GM12878 (cell line): ENCODE measurements around the gene IL5. TPM values are rescaled to one million over a fixed set of nuclear protein-coding genes. Genes with fewer than 3 reads are reported as not detected.
A peak's percentile ranks its signal among the peaks of the same experiment; 100 is the strongest.

Source experiments
- ATAC-seq: fragments of 200-7000 bp; cut with Tn5 transposase; 3 replicates; pipeline ENCODE4 v1.9.1; 2020; ENCODE audit warnings: mild to moderate bottlenecking, moderate library complexity
- BruUV-seq: library from RNA; stranded (reverse); fragments of 400-500 nt; replicated peaks from 2 replicates; lab custom pipeline; 2021; lab: Mats Ljungman, UMichigan
- CTCF ChIA-PET: fragments of 300-600 bp; sonication (Branson Sonifier 250); formaldehyde crosslinking; extraction: SDS; loops from one replicate; lab custom pipeline; 2021; ENCODE audit warnings: inconsistent platforms; lab: Yijun Ruan, JAX
- POLR2A ChIA-PET: fragments of 350-600 bp; formaldehyde crosslinking; extraction: SDS; loops from one replicate; lab custom pipeline; 2021; ENCODE audit warnings: inconsistent platforms; lab: Charles Lee
- RAD21 ChIA-PET: fragments of 300-600 bp; sonication (Branson Sonifier 250); formaldehyde crosslinking; loops from one replicate; lab custom pipeline; 2023; ENCODE audit warnings: antibody characterized with exemption; ENCODE audit not compliant: unreplicated experiment; lab: Charles Lee
- SMC1A ChIA-PET: fragments of 300-600 bp; sonication (Branson Sonifier 250); formaldehyde crosslinking; loops from one replicate; lab custom pipeline; 2023; ENCODE audit not compliant: unreplicated experiment, uncharacterized antibody; lab: Charles Lee
- DNase-seq: peaks from one replicate; pipeline ENCODE4 v3.0.0-alpha.2; 2011; ENCODE audit warnings: low read depth, low spot score
- FAIRE-seq: peaks from 3 replicates; lab custom pipeline; 2011; peaks lifted over from hg19 to GRCh38; lab: Jason Lieb, UNC
- H2AFZ ChIP-seq: 2 replicates; pipeline ENCODE4 v1.6.0; 2011; ENCODE audit warnings: low read depth, low read length, control low read depth; ENCODE audit not compliant: control insufficient read depth
- H3K27ac ChIP-seq: 2 replicates; pipeline ENCODE4 v1.5.1; 2011; ENCODE audit warnings: control low read depth; ENCODE audit not compliant: control insufficient read depth, insufficient read depth
- H3K27me3 ChIP-seq, 2 experiments: replicated peaks in 1 of 2; 2 replicates each; pipeline versions ENCODE4 v1.6.0 to v1.6.1; 2011; ENCODE audit warnings: low read length in 1 of 2; ENCODE audit not compliant: control insufficient read depth in 2 of 2, insufficient read depth in 2 of 2
- H3K36me3 ChIP-seq, 2 experiments: 2 replicates each; pipeline ENCODE4 v1.5.1; 2011; ENCODE audit warnings: low read length in 1 of 2; ENCODE audit not compliant: control insufficient read depth in 2 of 2, insufficient read depth in 2 of 2
- H3K4me1 ChIP-seq: 2 replicates; pipeline ENCODE4 v1.6.1; 2011; ENCODE audit warnings: mild to moderate bottlenecking, low read length, moderate library complexity, mixed read lengths; ENCODE audit not compliant: control insufficient read depth, insufficient read depth
- H3K4me2 ChIP-seq: 2 replicates; pipeline ENCODE4 v1.6.0; 2011; ENCODE audit warnings: control low read depth; ENCODE audit not compliant: control insufficient read depth, insufficient read depth
- H3K4me3 ChIP-seq: fragments of 200-600 bp; sonication (generic); 2 replicates; pipeline ENCODE4 v1.5.1; 2016
- H3K79me2 ChIP-seq: 2 replicates; pipeline ENCODE4 v1.6.0; 2011; ENCODE audit warnings: low read length; ENCODE audit not compliant: control insufficient read depth, insufficient read depth
- H3K9ac ChIP-seq: 2 replicates; pipeline ENCODE4 v1.8.0; 2011; ENCODE audit warnings: low read length, control low read depth, mixed read lengths; ENCODE audit not compliant: control insufficient read depth, insufficient read depth
- H3K9me3 ChIP-seq: replicated peaks from 3 replicates; pipeline ENCODE4 v1.5.1; 2011; ENCODE audit warnings: mild to moderate bottlenecking, low read length; ENCODE audit not compliant: control insufficient read depth, insufficient read depth
- H4K20me1 ChIP-seq: 2 replicates; pipeline ENCODE4 v1.6.0; 2011; ENCODE audit not compliant: control insufficient read depth, insufficient read depth
- BCLAF1 ChIP-seq: fragments of 450-650 bp; IDR thresholded peaks from 2 replicates; pipeline ENCODE4 v1.6.1; 2017; ENCODE audit warnings: antibody characterized with exemption, mild to moderate bottlenecking, moderate library complexity
- CTCF ChIP-seq, 3 experiments: IDR thresholded peaks in 2 of 3; conservative IDR thresholded peaks in 1 of 3; 2 replicates each; pipeline ENCODE4 v1.5.1; 2011; ENCODE audit warnings: low read depth in 3 of 3, low read length in 3 of 3, mild to moderate bottlenecking in 3 of 3, control low read depth in 2 of 3, moderate library complexity in 2 of 3, inconsistent platforms in 1 of 3, mixed read lengths in 1 of 3; ENCODE audit not compliant: control insufficient read depth in 2 of 3, insufficient read depth in 1 of 3; ENCODE audit errors: extremely low read depth in 1 of 3
- FOS ChIP-seq: IDR thresholded peaks from 3 replicates; pipeline ENCODE4 v1.6.1; 2011; ENCODE audit warnings: borderline replicate concordance; ENCODE audit not compliant: insufficient read length; ENCODE audit errors: extremely low read depth
- KAT2A ChIP-seq: conservative IDR thresholded peaks from 2 replicates; pipeline ENCODE4 v1.6.1; 2011; ENCODE audit warnings: low read depth, low read length; ENCODE audit not compliant: control insufficient read depth
- MLLT1 ChIP-seq: fragments of 450-650 bp; IDR thresholded peaks from 2 replicates; pipeline ENCODE4 v1.6.1; 2016; ENCODE audit warnings: mild to moderate bottlenecking
- RBBP5 ChIP-seq: fragments of 200-600 bp; sonication (generic); conservative IDR thresholded peaks from 2 replicates; pipeline ENCODE4 v1.6.1; 2016
- WGBS: methylation state at CpG from one replicate; pipeline ENCODE4 v1.1.6; 2016; ENCODE audit warnings: low lambda C conversion rate; ENCODE audit not compliant: insufficient replicate concordance, insufficient coverage; ENCODE audit errors: missing lambda C conversion rate; 5-methylcytosine and 5-hydroxymethylcytosine counted together
- in situ Hi-C: fragments of 300-500 bp; cut with MboI; formaldehyde crosslinking; loops from 9 replicates; pipeline ENCODE4 v1.14.3; 2018; ENCODE audit warnings: mixed read lengths
- intact Hi-C: fragments of 100-400 bp; cut with micrococcal nuclease; formaldehyde crosslinking; loops from one replicate; pipeline ENCODE4 v1.14.2; 2022; ENCODE audit not compliant: unreplicated experiment
- polyA plus RNA-seq, 11 experiments: library from polyadenylated mRNA; depleted of rRNA in 4 of 11; unstranded in 6 of 11; stranded (reverse) in 5 of 11; fragments of >200 nt; fragmentation: Nextera tagmentation in 4 of 11; fragmentation: Illumina TruSeq in 1 of 11; extraction: Ambion mirVana in 4 of 11; extraction: Trizol in 1 of 11; gene quantifications; 1 replicate in 1 of 11; 2 replicates in 10 of 11; pipeline versions ENCODE4 v1.2.1 to v1.2.3, GENCODE V29; 2011 to 2016; ENCODE audit warnings: inconsistent platforms in 2 of 11, missing spikeins in 2 of 11, low read depth in 1 of 11
- total RNA-seq, 4 experiments: library from RNA; depleted of rRNA in 3 of 4; stranded (reverse); fragments of >200 nt in 3 of 4; fragmentation: Illumina TruSeq in 1 of 4; extraction: Trizol in 1 of 4; gene quantifications; 2 replicates each; pipeline versions ENCODE4 v1.2.1 to v1.2.3, GENCODE V29; 2013 to 2021
- TF ChIP-seq, protein P1 (sequence below): fragments of 450-650 bp; IDR thresholded peaks from 2 replicates; pipeline ENCODE4 v1.6.1; 2016; ENCODE audit warnings: mild to moderate bottlenecking, moderate library complexity, borderline replicate concordance
- TF ChIP-seq, protein P2 (sequence below): IDR thresholded peaks from 2 replicates; pipeline ENCODE4 v1.6.1; 2012; ENCODE audit warnings: low read depth, low read length, improper control_type of control experiment

IL5 gene
- total and polyA plus RNA-seq, 10 of the 15 experiments (the other 5 are each of a cell fraction or from before 2014, with no cell fraction given) = not detected

- Histone ChIP-seq H2AFZ (peak overlapping the region; percentile 72), H3K27me3 (no peaks in the 10 kb centered on the region), H3K9ac (no peak overlapping the region), H3K36me3 (no peaks in the 10 kb centered on the region), H3K27ac (peak overlapping the region; percentile 84; the same call in 1 of the 2 replicates), H3K4me2 (peak overlapping the region; percentile 32; the same call in 1 of the 2 replicates), H3K9me3 (peaks cover 26% of the 10 kb centered on the region), H3K4me3 (no peak overlapping the region), H4K20me1 (no peaks in the 10 kb centered on the region), H3K79me2 (no peaks in the 10 kb centered on the region), H3K4me1 (peaks cover 32% of the 10 kb centered on the region)
- RAD21 ChIA-PET = interaction anchor here (0.6 to 4.8 kb wide), 39 partner anchors 14 to 356 kb away, joined by 3 to 88 read pairs (median 4); partner anchors contain the start of genes CCNI2, IRF1, KIF3A and SOWAHA
- POLR2A ChIA-PET = interaction anchor here (0.6 to 2.7 kb wide), 6 partner anchors 20 to 225 kb away, joined by 3 to 11 read pairs (median 4); partner anchors contain the start of genes CCNI2 and RAD50
- SMC1A ChIA-PET = interaction anchor here (0.6 to 4.8 kb wide), 42 partner anchors 10 to 420 kb away, joined by 3 to 75 read pairs (median 4); partner anchors contain the start of genes GDF9, IL13, IL4 and RAD50
- ATAC-seq (peak; percentile 73), FAIRE-seq (peak; percentile 56), DNase-seq (peak; percentile 53)
- intact Hi-C loops = loop anchor here (1.0 to 5.0 kb wide), 7 partner anchors 20 to 294 kb away; partner anchors contain the start of gene KIF3A
- in situ Hi-C loops = loop anchor here (10.0 kb wide), 1 partner anchor 298 kb away; no protein-coding TSS in a partner anchor
- 39% methylated on average over 11 of the region's 11 CpGs for WGBS
- CTCF ChIA-PET = interaction anchor here (0.6 to 4.8 kb wide), 68 partner anchors 12 to 376 kb away, joined by 3 to 101 read pairs (median 6); partner anchors contain the start of genes CCNI2, IL4, KIF3A and RAD50
- no TSS peak for BruUV-seq
- TF ChIP-seq, protein P1, sequence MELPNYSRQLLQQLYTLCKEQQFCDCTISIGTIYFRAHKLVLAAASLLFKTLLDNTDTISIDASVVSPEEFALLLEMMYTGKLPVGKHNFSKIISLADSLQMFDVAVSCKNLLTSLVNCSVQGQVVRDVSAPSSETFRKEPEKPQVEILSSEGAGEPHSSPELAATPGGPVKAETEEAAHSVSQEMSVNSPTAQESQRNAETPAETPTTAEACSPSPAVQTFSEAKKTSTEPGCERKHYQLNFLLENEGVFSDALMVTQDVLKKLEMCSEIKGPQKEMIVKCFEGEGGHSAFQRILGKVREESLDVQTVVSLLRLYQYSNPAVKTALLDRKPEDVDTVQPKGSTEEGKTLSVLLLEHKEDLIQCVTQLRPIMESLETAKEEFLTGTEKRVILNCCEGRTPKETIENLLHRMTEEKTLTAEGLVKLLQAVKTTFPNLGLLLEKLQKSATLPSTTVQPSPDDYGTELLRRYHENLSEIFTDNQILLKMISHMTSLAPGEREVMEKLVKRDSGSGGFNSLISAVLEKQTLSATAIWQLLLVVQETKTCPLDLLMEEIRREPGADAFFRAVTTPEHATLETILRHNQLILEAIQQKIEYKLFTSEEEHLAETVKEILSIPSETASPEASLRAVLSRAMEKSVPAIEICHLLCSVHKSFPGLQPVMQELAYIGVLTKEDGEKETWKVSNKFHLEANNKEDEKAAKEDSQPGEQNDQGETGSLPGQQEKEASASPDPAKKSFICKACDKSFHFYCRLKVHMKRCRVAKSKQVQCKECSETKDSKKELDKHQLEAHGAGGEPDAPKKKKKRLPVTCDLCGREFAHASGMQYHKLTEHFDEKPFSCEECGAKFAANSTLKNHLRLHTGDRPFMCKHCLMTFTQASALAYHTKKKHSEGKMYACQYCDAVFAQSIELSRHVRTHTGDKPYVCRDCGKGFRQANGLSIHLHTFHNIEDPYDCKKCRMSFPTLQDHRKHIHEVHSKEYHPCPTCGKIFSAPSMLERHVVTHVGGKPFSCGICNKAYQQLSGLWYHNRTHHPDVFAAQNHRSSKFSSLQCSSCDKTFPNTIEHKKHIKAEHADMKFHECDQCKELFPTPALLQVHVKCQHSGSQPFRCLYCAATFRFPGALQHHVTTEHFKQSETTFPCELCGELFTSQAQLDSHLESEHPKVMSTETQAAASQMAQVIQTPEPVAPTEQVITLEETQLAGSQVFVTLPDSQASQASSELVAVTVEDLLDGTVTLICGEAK = no peak
- TF ChIP-seq FOS (no peak), MLLT1 (no peak), RBBP5 (no peak), BCLAF1 (no peak), CTCF (IDR thresholded peaks at IDR 0.05 in 2 of 3, conservative IDR thresholded peaks at IDR 0.05 in 1 of 3; ENCODE audit: control insufficient read depth in 2 of 3, extremely low read depth in 1 of 3, insufficient read depth in 1 of 3, low read depth in 3 of 3, low read length in 3 of 3) (peak; percentile 57 to 87 (median 76); a peak in 5 of 6 replicates), KAT2A (no peak)
- TF ChIP-seq, protein P2, sequence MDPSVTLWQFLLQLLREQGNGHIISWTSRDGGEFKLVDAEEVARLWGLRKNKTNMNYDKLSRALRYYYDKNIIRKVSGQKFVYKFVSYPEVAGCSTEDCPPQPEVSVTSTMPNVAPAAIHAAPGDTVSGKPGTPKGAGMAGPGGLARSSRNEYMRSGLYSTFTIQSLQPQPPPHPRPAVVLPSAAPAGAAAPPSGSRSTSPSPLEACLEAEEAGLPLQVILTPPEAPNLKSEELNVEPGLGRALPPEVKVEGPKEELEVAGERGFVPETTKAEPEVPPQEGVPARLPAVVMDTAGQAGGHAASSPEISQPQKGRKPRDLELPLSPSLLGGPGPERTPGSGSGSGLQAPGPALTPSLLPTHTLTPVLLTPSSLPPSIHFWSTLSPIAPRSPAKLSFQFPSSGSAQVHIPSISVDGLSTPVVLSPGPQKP = no peak
These were observed 16.9 kb downstream of the IL5 start for GRCh38 chr5:132526290-132526973.
